A673 (cell line): ENCODE results near the gene CERS6.

ENCODE experiments used
- EZH2 ChIP-seq: fragments of 200-600 bp; sonication (generic); IDR thresholded peaks from 2 replicates; pipeline ENCODE4 v1.6.1; 2017; ENCODE audit warnings: borderline replicate concordance, low read depth, mild to moderate bottlenecking, mixed read lengths, antibody characterized with exemption, low read length; ENCODE audit not compliant: poor library complexity, severe bottlenecking
- TF ChIP-seq, protein P1 (sequence below): fragments of 300-800, 200-600 bp; sonication (generic); conservative IDR thresholded peaks from 2 replicates; pipeline ENCODE4 v1.5.1; 2017; ENCODE audit warnings: low read depth, mild to moderate bottlenecking, antibody characterized with exemption, low read length, moderate library complexity, mixed read lengths

DNA sequence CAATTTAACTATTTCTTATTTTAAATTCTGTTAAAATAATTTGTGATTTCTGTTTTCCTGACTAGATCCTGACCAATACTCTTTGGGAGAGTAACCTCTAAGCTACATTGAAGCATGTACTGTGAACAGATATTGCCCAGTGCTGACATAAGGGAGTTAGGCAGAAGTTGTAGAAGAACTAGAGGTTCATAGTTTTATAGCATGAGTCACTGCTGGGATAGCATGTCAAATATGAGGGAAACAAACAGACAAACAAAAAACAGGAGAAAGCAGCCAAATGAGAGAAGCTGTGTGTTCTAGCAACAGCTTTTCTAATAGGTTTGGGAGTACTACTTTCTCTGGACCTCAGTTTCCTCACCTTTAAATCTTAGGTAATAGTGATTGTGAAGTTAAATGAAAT is 72.4 kb downstream of the CERS6 start:
- TF ChIP-seq, protein P1, sequence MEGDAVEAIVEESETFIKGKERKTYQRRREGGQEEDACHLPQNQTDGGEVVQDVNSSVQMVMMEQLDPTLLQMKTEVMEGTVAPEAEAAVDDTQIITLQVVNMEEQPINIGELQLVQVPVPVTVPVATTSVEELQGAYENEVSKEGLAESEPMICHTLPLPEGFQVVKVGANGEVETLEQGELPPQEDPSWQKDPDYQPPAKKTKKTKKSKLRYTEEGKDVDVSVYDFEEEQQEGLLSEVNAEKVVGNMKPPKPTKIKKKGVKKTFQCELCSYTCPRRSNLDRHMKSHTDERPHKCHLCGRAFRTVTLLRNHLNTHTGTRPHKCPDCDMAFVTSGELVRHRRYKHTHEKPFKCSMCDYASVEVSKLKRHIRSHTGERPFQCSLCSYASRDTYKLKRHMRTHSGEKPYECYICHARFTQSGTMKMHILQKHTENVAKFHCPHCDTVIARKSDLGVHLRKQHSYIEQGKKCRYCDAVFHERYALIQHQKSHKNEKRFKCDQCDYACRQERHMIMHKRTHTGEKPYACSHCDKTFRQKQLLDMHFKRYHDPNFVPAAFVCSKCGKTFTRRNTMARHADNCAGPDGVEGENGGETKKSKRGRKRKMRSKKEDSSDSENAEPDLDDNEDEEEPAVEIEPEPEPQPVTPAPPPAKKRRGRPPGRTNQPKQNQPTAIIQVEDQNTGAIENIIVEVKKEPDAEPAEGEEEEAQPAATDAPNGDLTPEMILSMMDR = no peak
- no peak for TF ChIP-seq EZH2
